Measurements from ENCODE around the gene ANXA11.

ANXA11 gene

GRCh38 chr10:80196950-80197315 lies 8.4 kb downstream of the ANXA11 start:
- Histone ChIP-seq H3K27me3 (ENCODE audit: control insufficient read depth, insufficient read depth, low read length) (no peaks in the 10 kb centered on the region), H3K4me1 (ENCODE audit: control insufficient read depth, insufficient read depth, low read length) (peaks cover 32% of the 10 kb centered on the region), H3K4me3 (ENCODE audit: low read length) (no peak overlapping the region), H3K9me3 (replicated peaks; ENCODE audit: low read length) (no peaks in the 10 kb centered on the region), H3K4me2 (ENCODE audit: low read length) (no peak overlapping the region), H3K36me3 (ENCODE audit: insufficient read depth, low read length) (peaks cover 5% of the 10 kb centered on the region), H3K9ac (ENCODE audit: low read depth, low read length) (no peak overlapping the region)

DNA sequence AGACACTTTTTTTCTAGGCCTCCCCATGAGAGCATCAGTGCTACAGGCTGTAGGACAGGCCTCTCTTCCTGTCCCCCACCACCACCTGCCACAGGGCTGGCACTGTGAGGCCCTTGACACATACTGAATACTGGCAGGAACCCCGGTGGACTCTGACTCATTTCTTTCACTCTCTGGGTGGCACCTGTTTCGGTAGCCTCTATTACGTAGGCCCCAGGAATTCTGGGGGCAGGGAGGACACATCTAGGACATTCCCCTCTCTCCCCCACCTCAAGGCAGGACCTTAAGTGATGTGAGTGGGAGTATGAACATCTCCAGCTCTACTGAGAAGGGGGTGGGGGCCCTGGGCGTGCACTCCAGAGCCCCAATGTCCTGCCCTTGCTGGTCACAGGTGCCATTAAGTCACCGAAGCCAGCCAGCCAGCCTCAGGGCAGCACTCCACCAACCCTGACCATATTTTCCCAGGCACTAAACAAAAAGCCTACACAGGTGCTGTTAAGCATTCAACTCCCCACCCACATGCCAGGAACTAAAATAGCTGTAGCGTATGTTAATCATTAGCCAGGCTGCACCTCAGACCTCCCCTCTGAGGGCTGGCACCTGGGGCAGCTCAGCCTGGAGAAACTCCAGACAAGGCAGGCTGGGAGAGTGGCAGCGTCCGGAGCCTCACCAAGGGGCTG lies 8.9 kb downstream of the ANXA11 start:
- Histone ChIP-seq H3K36me3 (ENCODE audit: insufficient read depth, low read length) (peaks cover 5% of the 10 kb centered on the region), H3K9ac (ENCODE audit: low read depth, low read length) (no peak overlapping the region), H3K4me1 (ENCODE audit: control insufficient read depth, insufficient read depth, low read length) (peaks cover 32% of the 10 kb centered on the region)

DNA sequence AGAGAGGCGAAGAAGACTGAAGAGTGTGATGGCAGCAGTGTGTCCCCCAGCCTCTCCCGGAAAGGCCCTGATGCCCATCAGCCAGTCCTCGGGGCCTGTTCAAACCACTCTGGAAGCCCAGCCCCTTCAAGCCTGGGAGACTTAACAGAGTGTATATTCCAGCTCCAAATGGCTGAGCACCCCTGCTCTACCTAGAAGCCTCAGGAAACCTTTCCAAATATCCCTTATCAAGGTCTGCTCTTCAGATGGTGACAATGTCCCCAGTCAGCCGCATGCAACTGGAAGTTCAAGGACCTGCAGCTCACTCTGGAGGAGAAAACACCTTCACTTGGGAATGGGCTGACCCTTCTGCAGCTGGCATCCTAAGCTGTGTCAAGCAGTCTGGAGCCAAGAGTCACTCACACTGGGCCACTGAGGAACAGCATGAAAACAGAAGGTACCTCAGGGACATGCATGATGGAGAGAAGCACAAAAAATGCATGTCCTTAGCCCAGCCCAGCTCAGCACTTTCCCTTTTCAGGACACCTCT lies 10.2 kb downstream of the ANXA11 start:
- no peak overlapping the region for H3K4me2 ChIP-seq (ENCODE audit: low read length)
- no peaks in the 10 kb centered on the region for H3K27me3 ChIP-seq (ENCODE audit: control insufficient read depth, insufficient read depth, low read length)
- no peak overlapping the region for H3K9ac ChIP-seq (ENCODE audit: low read depth, low read length)
- no peak overlapping the region for H3K4me3 ChIP-seq (ENCODE audit: low read length)
- no peaks in the 10 kb centered on the region for H3K36me3 ChIP-seq (ENCODE audit: insufficient read depth, low read length)
- peaks cover 28% of the 10 kb centered on the region for H3K4me1 ChIP-seq (ENCODE audit: control insufficient read depth, insufficient read depth, low read length)
- H3K9me3 ChIP-seq (replicated peaks; ENCODE audit: low read length) = no peaks in the 10 kb centered on the region

More for the DNA sequence above, 8.9 kb downstream of the ANXA11 start:
- Histone ChIP-seq H3K4me3 (ENCODE audit: low read length) (no peak overlapping the region), H3K9me3 (replicated peaks; ENCODE audit: low read length) (no peaks in the 10 kb centered on the region), H3K4me2 (ENCODE audit: low read length) (peak overlapping the region; percentile 17), H3K27me3 (ENCODE audit: control insufficient read depth, insufficient read depth, low read length) (no peaks in the 10 kb centered on the region)

DNA sequence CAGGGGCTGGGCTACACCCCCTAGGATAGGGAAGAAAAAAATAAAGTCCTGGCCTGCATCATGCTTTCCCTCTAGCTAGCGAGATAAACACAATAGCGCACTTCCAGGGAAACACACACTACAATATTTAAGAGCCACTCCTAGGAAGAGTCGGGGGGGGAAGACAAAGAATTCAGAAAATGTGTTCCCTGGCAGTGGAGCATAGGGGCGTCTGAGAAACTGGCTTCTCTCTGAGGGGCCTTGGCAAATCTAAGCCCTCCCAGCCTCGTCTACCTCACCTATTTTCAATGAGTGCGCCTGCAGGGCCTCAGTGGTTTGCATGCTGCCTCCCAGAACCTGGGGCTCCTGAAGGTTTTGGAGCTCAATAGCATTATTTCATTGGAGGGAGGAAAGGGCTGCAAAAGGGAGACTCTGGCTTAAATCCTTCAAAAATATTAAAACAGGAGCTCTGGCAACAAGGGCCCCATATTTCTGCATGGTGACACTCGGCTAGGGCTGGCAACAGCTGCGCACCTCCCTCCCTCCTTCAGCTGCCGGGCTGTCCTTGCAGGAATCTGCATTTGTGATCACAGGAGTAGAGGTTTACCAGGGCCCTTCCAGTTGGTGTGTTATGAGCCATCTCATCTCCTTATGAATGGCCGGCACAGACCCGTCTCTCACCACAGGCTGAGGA lies 10.8 kb downstream of the ANXA11 start:
- no peaks in the 10 kb centered on the region for H3K9me3 ChIP-seq (replicated peaks; ENCODE audit: low read length)
- no peak overlapping the region for H3K4me3 ChIP-seq (ENCODE audit: low read length)
- H3K9ac ChIP-seq (ENCODE audit: low read depth, low read length) = no peak overlapping the region
- no peaks in the 10 kb centered on the region for H3K27me3 ChIP-seq (ENCODE audit: control insufficient read depth, insufficient read depth, low read length)
- no peaks in the 10 kb centered on the region for H3K36me3 ChIP-seq (ENCODE audit: insufficient read depth, low read length)
- H3K4me1 ChIP-seq (ENCODE audit: control insufficient read depth, insufficient read depth, low read length) = peaks cover 28% of the 10 kb centered on the region
- no peak overlapping the region for H3K4me2 ChIP-seq (ENCODE audit: low read length)

DNA sequence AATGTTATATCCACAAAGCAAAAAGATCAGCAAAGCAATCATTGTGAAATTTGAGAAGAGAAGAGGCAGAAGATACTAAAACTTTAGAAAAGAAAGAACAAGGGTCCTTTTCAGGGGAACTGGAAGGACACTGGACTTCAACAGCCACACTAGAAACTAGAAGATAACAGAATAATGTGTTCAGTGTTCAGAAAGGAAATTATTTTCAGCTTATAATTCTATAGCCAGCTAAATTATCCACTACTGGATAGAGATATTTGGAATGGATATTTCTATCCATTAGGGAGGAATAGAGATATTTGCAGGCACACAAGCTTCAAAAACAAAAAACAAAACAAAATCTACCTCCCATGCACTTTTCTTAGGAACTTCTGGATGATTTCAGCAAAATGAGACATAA lies 12.8 kb downstream of the ANXA11 start:
- Histone ChIP-seq H3K27me3 (ENCODE audit: control insufficient read depth, insufficient read depth, low read length) (no peaks in the 10 kb centered on the region), H3K9ac (ENCODE audit: low read depth, low read length) (no peak overlapping the region), H3K36me3 (ENCODE audit: insufficient read depth, low read length) (no peaks in the 10 kb centered on the region), H3K4me2 (ENCODE audit: low read length) (no peak overlapping the region), H3K9me3 (replicated peaks; ENCODE audit: low read length) (no peaks in the 10 kb centered on the region), H3K4me3 (ENCODE audit: low read length) (no peak overlapping the region), H3K4me1 (ENCODE audit: control insufficient read depth, insufficient read depth, low read length) (peaks cover 28% of the 10 kb centered on the region)

DNA sequence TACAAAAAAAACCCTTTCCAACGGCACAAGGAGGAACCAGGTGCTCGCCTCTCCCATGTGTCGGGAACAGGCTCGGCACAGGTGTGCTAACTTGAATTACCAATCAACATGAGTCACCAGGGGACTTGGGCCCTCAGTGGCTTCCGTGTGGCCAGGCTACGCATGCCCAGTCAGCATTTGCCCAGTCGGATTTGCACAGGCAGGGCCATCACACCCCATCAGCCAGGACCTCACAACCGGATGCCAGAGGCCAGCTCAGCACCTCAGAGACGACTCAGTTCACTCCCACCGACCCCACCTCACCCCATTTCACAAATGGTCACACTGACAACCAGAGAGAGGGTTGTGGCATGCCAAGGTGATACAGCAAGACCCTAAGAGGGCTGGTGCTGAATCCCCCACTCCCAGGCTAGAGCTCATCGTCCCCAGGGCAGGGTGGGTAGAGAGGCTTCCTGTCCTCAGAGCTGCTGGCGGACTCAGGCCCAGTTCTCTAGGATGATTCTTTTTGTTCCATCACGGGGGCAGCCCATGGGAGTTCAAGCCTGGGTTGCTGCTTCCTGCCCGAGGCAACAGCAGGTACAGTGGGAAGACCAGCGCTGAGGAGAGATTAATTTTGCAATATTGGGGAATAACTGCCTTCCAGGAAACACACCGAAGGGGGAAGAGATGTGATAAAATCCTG lies 13.6 kb downstream of the ANXA11 start:
- no peak overlapping the region for H3K4me3 ChIP-seq (ENCODE audit: low read length)
- no peak overlapping the region for H3K9ac ChIP-seq (ENCODE audit: low read depth, low read length)
- H3K27me3 ChIP-seq (ENCODE audit: control insufficient read depth, insufficient read depth, low read length) = no peaks in the 10 kb centered on the region
- no peak overlapping the region for H3K4me2 ChIP-seq (ENCODE audit: low read length)
- H3K9me3 ChIP-seq (replicated peaks; ENCODE audit: low read length) = no peaks in the 10 kb centered on the region
- H3K36me3 ChIP-seq (ENCODE audit: insufficient read depth, low read length) = no peaks in the 10 kb centered on the region
- H3K4me1 ChIP-seq (ENCODE audit: control insufficient read depth, insufficient read depth, low read length) = peaks cover 24% of the 10 kb centered on the region

DNA sequence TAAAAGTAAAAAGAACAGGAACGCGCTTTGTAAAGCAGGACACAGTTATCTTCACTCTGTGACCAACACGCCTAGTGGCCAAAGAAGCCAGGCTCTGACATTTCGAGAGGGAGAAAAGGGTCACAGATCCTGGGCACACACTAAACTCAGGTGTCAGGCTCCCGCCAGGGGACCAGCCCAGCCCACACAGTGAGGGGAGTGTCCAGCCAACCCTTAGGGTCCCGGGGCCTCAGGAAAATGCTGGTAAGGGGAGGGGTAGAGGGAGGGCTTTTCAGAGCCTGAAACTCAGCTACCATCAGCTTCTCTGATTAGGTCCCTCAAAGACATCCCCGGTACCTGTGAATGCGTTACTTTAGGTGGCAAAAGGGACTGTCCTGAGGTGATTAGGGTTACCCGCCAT lies 16.6 kb downstream of the ANXA11 start:
- Histone ChIP-seq H3K4me1 (ENCODE audit: control insufficient read depth, insufficient read depth, low read length) (peaks cover 3% of the 10 kb centered on the region), H3K27me3 (ENCODE audit: control insufficient read depth, insufficient read depth, low read length) (no peaks in the 10 kb centered on the region), H3K4me2 (ENCODE audit: low read length) (no peak overlapping the region), H3K4me3 (ENCODE audit: low read length) (no peak overlapping the region), H3K36me3 (ENCODE audit: insufficient read depth, low read length) (no peaks in the 10 kb centered on the region), H3K9ac (ENCODE audit: low read depth, low read length) (no peak overlapping the region), H3K9me3 (replicated peaks; ENCODE audit: low read length) (no peaks in the 10 kb centered on the region)

GRCh38 chr10:80187465-80188409 lies 17.6 kb downstream of the ANXA11 start:
- no peaks in the 10 kb centered on the region for H3K4me1 ChIP-seq (ENCODE audit: control insufficient read depth, insufficient read depth, low read length)
- no peak overlapping the region for H3K4me2 ChIP-seq (ENCODE audit: low read length)
- H3K36me3 ChIP-seq (ENCODE audit: insufficient read depth, low read length) = no peaks in the 10 kb centered on the region
- H3K9ac ChIP-seq (ENCODE audit: low read depth, low read length) = no peak overlapping the region
- H3K9me3 ChIP-seq (replicated peaks; ENCODE audit: low read length) = no peaks in the 10 kb centered on the region
- H3K4me3 ChIP-seq (ENCODE audit: low read length) = no peak overlapping the region
- H3K27me3 ChIP-seq (ENCODE audit: control insufficient read depth, insufficient read depth, low read length) = no peaks in the 10 kb centered on the region

DNA sequence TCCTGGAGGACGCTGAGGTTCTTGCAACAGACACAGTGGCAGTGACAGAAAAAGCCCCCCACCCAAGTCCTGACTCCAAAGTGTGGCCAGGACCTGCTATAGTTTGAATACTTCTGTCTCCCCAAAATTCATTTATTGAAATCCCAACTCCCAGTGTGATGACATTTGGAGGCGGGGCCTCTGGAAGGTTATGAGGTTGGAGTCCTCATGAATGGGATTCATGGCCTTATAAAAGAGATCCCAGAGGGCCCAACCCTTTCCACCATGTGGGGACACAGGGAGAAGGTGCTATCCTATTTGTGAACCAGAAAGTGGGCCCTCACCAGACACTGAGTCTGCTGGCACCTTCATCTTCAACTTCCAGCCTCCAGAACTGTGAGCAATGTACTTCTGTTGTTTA lies 18.3 kb downstream of the ANXA11 start:
- H3K4me2 ChIP-seq (ENCODE audit: low read length) = no peak overlapping the region
- H3K9ac ChIP-seq (ENCODE audit: low read depth, low read length) = no peak overlapping the region
- no peaks in the 10 kb centered on the region for H3K9me3 ChIP-seq (replicated peaks; ENCODE audit: low read length)
- H3K27me3 ChIP-seq (ENCODE audit: control insufficient read depth, insufficient read depth, low read length) = no peaks in the 10 kb centered on the region
- no peaks in the 10 kb centered on the region for H3K4me1 ChIP-seq (ENCODE audit: control insufficient read depth, insufficient read depth, low read length)
- H3K4me3 ChIP-seq (ENCODE audit: low read length) = no peak overlapping the region
- no peaks in the 10 kb centered on the region for H3K36me3 ChIP-seq (ENCODE audit: insufficient read depth, low read length)

DNA sequence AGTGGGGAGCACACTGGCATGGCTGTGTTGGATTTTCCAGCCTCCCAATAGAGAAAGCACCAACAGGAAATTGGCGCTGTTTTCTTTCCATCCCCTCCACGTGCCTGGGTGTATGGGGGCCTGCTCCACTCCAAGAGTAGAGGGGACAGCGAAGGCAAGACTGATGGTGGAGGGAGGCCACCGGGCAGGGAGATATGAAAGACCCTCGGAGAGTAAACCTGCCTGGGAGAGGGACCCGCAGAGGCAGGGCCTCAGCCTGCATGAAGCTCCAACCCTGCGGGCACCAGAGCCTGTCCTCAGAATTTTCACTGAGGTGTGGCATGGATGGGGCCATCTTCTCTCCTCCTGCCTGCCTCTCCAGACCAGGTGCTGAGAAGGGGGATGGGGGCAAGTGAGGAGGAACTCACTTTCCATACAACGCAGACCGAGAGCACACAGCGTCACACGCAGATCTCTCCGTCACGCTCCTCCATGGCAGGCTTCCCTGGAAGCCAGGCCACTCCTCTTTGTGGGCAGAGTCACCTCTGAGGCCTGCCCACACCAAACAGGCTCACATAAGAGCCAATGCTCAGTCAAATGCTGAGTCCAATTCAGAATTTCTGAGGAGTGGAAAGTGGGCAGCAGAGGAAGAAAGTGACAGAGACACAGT lies 18.8 kb downstream of the ANXA11 start:
- Histone ChIP-seq H3K36me3 (ENCODE audit: insufficient read depth, low read length) (no peaks in the 10 kb centered on the region), H3K4me2 (ENCODE audit: low read length) (no peak overlapping the region), H3K27me3 (ENCODE audit: control insufficient read depth, insufficient read depth, low read length) (no peaks in the 10 kb centered on the region), H3K4me3 (ENCODE audit: low read length) (no peak overlapping the region), H3K4me1 (ENCODE audit: control insufficient read depth, insufficient read depth, low read length) (no peaks in the 10 kb centered on the region), H3K9me3 (replicated peaks; ENCODE audit: low read length) (no peaks in the 10 kb centered on the region), H3K9ac (ENCODE audit: low read depth, low read length) (no peak overlapping the region)

Measured in skeletal muscle satellite cell (primary cell).